K562 (cell line): ENCODE results near the gene ZNF157. TPM values are rescaled to one million over a fixed set of nuclear protein-coding genes. Genes with fewer than 3 reads are reported as not detected.

Experiments used
- ATAC-seq: fragments of 200-7000 bp; cut with Tn5 transposase; 3 replicates; pipeline ENCODE4 v1.9.1; 2020; ENCODE audit warnings: moderate library complexity
- BruUV-seq: library from RNA; stranded (reverse); fragments of 400-500 nt; replicated peaks from 2 replicates; lab custom pipeline; 2021; lab: Mats Ljungman, UMichigan
- CTCF ChIA-PET: fragments of 300-600 bp; formaldehyde crosslinking; extraction: SDS; loops from one replicate; lab custom pipeline; 2021; ENCODE audit warnings: low intra/inter-chr PET ratio; lab: Yijun Ruan, JAX
- POLR2A ChIA-PET: fragments of 300-600, 350-650 bp; sonication (Branson Sonifier 250); formaldehyde crosslinking; extraction: SDS; loops from one replicate; lab custom pipeline; 2021; ENCODE audit warnings: antibody characterized with exemption, inconsistent platforms; lab: Yijun Ruan, JAX
- DNase-seq, 4 experiments: peaks; one replicate each; pipeline versions ENCODE4 v3.0.0 to v3.0.0-alpha.2; 2011 to 2018; ENCODE audit warnings: low spot score in 3 of 4, mixed read lengths in 3 of 4; ENCODE audit errors: extremely low read depth in 1 of 4
- FAIRE-seq: peaks from 2 replicates; lab custom pipeline; 2011; peaks lifted over from hg19 to GRCh38; lab: Jason Lieb, UNC
- H2AFZ ChIP-seq: 2 replicates; pipeline ENCODE4 v1.6.0; 2011; ENCODE audit warnings: low read depth, low read length, control low read depth, inconsistent platforms
- H3K27ac ChIP-seq: fragments of 200-600 bp; 3 replicates; pipeline ENCODE4 v1.8.0; 2011; ENCODE audit warnings: low read depth, mild to moderate bottlenecking, control low read depth, inconsistent platforms, low read length, moderate library complexity, mixed read lengths; ENCODE audit errors: extremely low read depth
- H3K27me3 ChIP-seq, 2 experiments: fragments of 300-600 bp in 1 of 2; 2 replicates in 1 of 2; 3 replicates in 1 of 2; pipeline versions ENCODE4 v1.6.0 to v1.8.0; 2011; ENCODE audit warnings: inconsistent platforms in 2 of 2, low read length in 2 of 2, mild to moderate bottlenecking in 1 of 2, mixed read lengths in 1 of 2, moderate library complexity in 1 of 2; ENCODE audit not compliant: control insufficient read depth in 2 of 2, insufficient read depth in 2 of 2
- H3K36me3 ChIP-seq: fragments of 300-600 bp; 3 replicates; pipeline ENCODE4 v1.8.0; 2011; ENCODE audit warnings: mild to moderate bottlenecking, low read length, inconsistent platforms; ENCODE audit not compliant: control insufficient read depth, insufficient read depth
- H3K4me1 ChIP-seq, 2 experiments: fragments of 200-600 bp in 1 of 2; replicated peaks in 1 of 2; 2 replicates in 1 of 2; 3 replicates in 1 of 2; pipeline versions ENCODE4 v1.5.1 to v1.8.0; 2011; ENCODE audit warnings: inconsistent platforms in 2 of 2, low read length in 2 of 2, mild to moderate bottlenecking in 1 of 2, mixed read lengths in 1 of 2, moderate library complexity in 1 of 2; ENCODE audit not compliant: control insufficient read depth in 2 of 2, insufficient read depth in 2 of 2
- H3K4me2 ChIP-seq: 2 replicates; pipeline ENCODE4 v1.6.1; 2011; ENCODE audit warnings: low read length, control low read depth, inconsistent platforms, mixed read lengths; ENCODE audit not compliant: insufficient read depth
- H3K4me3 ChIP-seq: fragments of 200-600 bp; sonication (generic), shearing (Covaris generic); 2 replicates; pipeline ENCODE4 v1.5.1; 2016; ENCODE audit warnings: control low read depth, inconsistent platforms
- H3K79me2 ChIP-seq: fragments of 200-600 bp; 3 replicates; pipeline ENCODE4 v1.8.0; 2011; ENCODE audit warnings: low read length, inconsistent platforms; ENCODE audit not compliant: control insufficient read depth, insufficient read depth
- H3K9ac ChIP-seq, 2 experiments: 2 replicates each; pipeline versions ENCODE4 v1.6.0 to v1.6.1; 2011; ENCODE audit warnings: low read depth in 2 of 2, low read length in 2 of 2, control low read depth in 1 of 2, inconsistent platforms in 1 of 2, mild to moderate bottlenecking in 1 of 2, mixed read lengths in 1 of 2; ENCODE audit not compliant: insufficient read depth in 1 of 2
- H3K9me1 ChIP-seq: one replicate; pipeline ENCODE4 v1.6.0; 2011; ENCODE audit warnings: inconsistent platforms, mild to moderate bottlenecking, low read length, moderate library complexity; ENCODE audit not compliant: control insufficient read depth, insufficient read depth
- H3K9me3 ChIP-seq: replicated peaks from 2 replicates; pipeline ENCODE4 v1.5.1; 2011; ENCODE audit warnings: low read depth, low read length, inconsistent platforms; ENCODE audit not compliant: control insufficient read depth, insufficient read depth
- H4K20me1 ChIP-seq: replicated peaks from 2 replicates; pipeline ENCODE4 v1.6.1; 2011; ENCODE audit warnings: low read length, inconsistent platforms, mixed read lengths; ENCODE audit not compliant: control insufficient read depth, insufficient read depth
- CREB5 ChIP-seq: fragments of 250-450 bp; sonication (Bioruptor Pico); IDR thresholded peaks from 2 replicates; pipeline ENCODE4 v1.5.0; 2020; ENCODE audit warnings: mild to moderate bottlenecking
- RBFOX2 ChIP-seq: fragments of 200-400 bp; formaldehyde crosslinking; IDR thresholded peaks from 2 replicates; pipeline ENCODE4 v1.6.1; 2017; ENCODE audit warnings: low read depth, mild to moderate bottlenecking, low read length, moderate library complexity
- RBM22 ChIP-seq: fragments of 200-400 bp; formaldehyde crosslinking; IDR thresholded peaks from 2 replicates; pipeline ENCODE4 v1.6.1; 2018; ENCODE audit warnings: low read length, low read depth; ENCODE audit not compliant: poor library complexity, severe bottlenecking
- SLC30A9 ChIP-seq: fragments of 250-450 bp; sonication (Bioruptor Pico); IDR thresholded peaks from 2 replicates; pipeline ENCODE4 v1.8.0; 2022; ENCODE audit warnings: mild to moderate bottlenecking, moderate library complexity
- SPI1 ChIP-seq: IDR thresholded peaks from 2 replicates; pipeline ENCODE4 v1.6.1; 2011; ENCODE audit warnings: low read depth, low read length, control low read depth, borderline replicate concordance
- YY1 ChIP-seq, 3 experiments: IDR thresholded peaks; 2 replicates each; pipeline ENCODE4 v1.6.1; 2011; ENCODE audit warnings: low read length in 2 of 3, mild to moderate bottlenecking in 2 of 3, moderate library complexity in 2 of 3, borderline replicate concordance in 1 of 3, control low read depth in 1 of 3, low read depth in 1 of 3; ENCODE audit not compliant: insufficient read depth in 3 of 3, insufficient replicate concordance in 2 of 3, control insufficient read depth in 1 of 3, insufficient read length in 1 of 3; ENCODE audit errors: extremely low read depth in 1 of 3
- ZNF146 ChIP-seq: IDR thresholded peaks from one replicate; pipeline ENCODE4 v1.6.1; 2018; ENCODE audit warnings: missing compliant biosample characterization; ENCODE audit not compliant: unreplicated experiment
- ZNF644 ChIP-seq: fragments of 200-800 bp; sonication (Bioruptor generic); IDR thresholded peaks from 2 replicates; pipeline ENCODE4 v1.6.1; 2016; ENCODE audit warnings: low read depth, missing genetic modification characterization, missing compliant biosample characterization
- WGBS: fragments of 100-300 bp; shearing (Covaris generic); methylation state at CpG from one replicate; pipeline ENCODE4 v1.1.6; 2016; ENCODE audit warnings: low coverage, mixed read lengths; ENCODE audit not compliant: insufficient coverage; ENCODE audit errors: missing lambda C conversion rate; 5-methylcytosine and 5-hydroxymethylcytosine counted together
- in situ Hi-C: fragments of 300-500 bp; cut with MboI; formaldehyde crosslinking; loops from 4 replicates; pipeline ENCODE4 v1.15.0; 2018; ENCODE audit warnings: inconsistent platforms, mixed read lengths
- intact Hi-C: fragments of 100-400 bp; cut with micrococcal nuclease; formaldehyde crosslinking; loops from 2 replicates; pipeline ENCODE4 v1.14.2; 2022
- polyA plus RNA-seq, 8 experiments: library from polyadenylated mRNA; depleted of rRNA in 4 of 8; stranded (reverse) in 5 of 8; unstranded in 3 of 8; fragments of >200 nt; fragmentation: Nextera tagmentation in 2 of 8; fragmentation: Illumina TruSeq in 1 of 8; extraction: Ambion mirVana in 2 of 8; extraction: Trizol in 1 of 8; gene quantifications; 2 replicates each; pipeline versions ENCODE4 v1.2.1 to v1.2.3, GENCODE V29; 2011 to 2014; ENCODE audit warnings: inconsistent platforms in 1 of 8, missing spikeins in 1 of 8
- total RNA-seq, 7 experiments: library from RNA; depleted of rRNA in 6 of 7; stranded (reverse); fragments of >200 nt in 6 of 7; fragmentation: Illumina TruSeq in 2 of 7; extraction: Trizol in 2 of 7; gene quantifications; 2 replicates each; pipeline versions ENCODE4 v1.2.1 to v1.2.3, GENCODE V29; 2011 to 2021; ENCODE audit warnings: low replicate concordance in 1 of 7

ZNF157 gene
- total and polyA plus RNA-seq, 9 of the 15 experiments (the other 6 are each of a cell fraction or from before 2014, with no cell fraction given): 0.03 TPM; not detected in 8

- Histone ChIP-seq H3K9me3 (no peaks in the 10 kb centered on the region), H3K4me2 (no peak overlapping the region), H3K36me3 (no peaks in the 10 kb centered on the region), H3K9ac (no peak overlapping the region), H3K79me2 (no peaks in the 10 kb centered on the region), H3K9me1 (no peaks in the 10 kb centered on the region), H3K27me3 (peaks cover 4 to 8% of the 10 kb centered on the region in 2 experiments; a peak in 4 of 5 replicates), H4K20me1 (no peaks in the 10 kb centered on the region), H2AFZ (no peak overlapping the region), H3K27ac (no peak overlapping the region), H3K4me1 (no peaks in the 10 kb centered on the region), H3K4me3 (no peak overlapping the region)
- no peak for TF ChIP-seq ZNF146 (CRISPR knock-in tag)
- no peak for TF ChIP-seq RBM22
- TF ChIP-seq RBFOX2: no peak
- no peak for TF ChIP-seq YY1 (IDR thresholded peaks at IDR 0.05; ENCODE audit: borderline replicate concordance in 1 of 3, control insufficient read depth in 1 of 3, extremely low read depth in 1 of 3, insufficient read depth in 3 of 3, insufficient read length in 1 of 3, insufficient replicate concordance in 2 of 3, low read depth in 1 of 3, low read length in 2 of 3)
- TF ChIP-seq ZNF644 (tag): no peak
- peak; percentile 58; the same call in 1 of the 2 replicates for TF ChIP-seq SPI1
- TF ChIP-seq CREB5 (CRISPR knock-in tag): no peak
- no peak for TF ChIP-seq SLC30A9
- 6% methylated on average over 5 of the region's 5 CpGs for WGBS
- intact Hi-C loops (no loop called here), in situ Hi-C loops (no loop called here)
- no TSS peak for BruUV-seq
- POLR2A ChIA-PET: no interaction called here
- no peak for FAIRE-seq
- no peak for DNase-seq
- ATAC-seq: no peak
- CTCF ChIA-PET: no interaction called here
These were observed 2.8 kb downstream of the ZNF157 start for GRCh38 chrX:47373198-47373597.
